Glutamatergic neuron (in vitro differentiated cells): ENCODE results near the gene CADM1. TPM values are rescaled to one million over a fixed set of nuclear protein-coding genes. Genes with fewer than 3 reads are reported as not detected.

ENCODE experiments used
- DNase-seq: peaks from one replicate; pipeline ENCODE4 v3.0.0; 2022
- H3K27ac Mint-ChIP-seq: one replicate; pipeline ENCODE4 v1.8.0; 2020; ENCODE audit warnings: mild to moderate bottlenecking, mixed read lengths, inconsistent platforms; ENCODE audit not compliant: unreplicated experiment
- H3K27me3 Mint-ChIP-seq: one replicate; pipeline ENCODE4 v1.8.0; 2020; ENCODE audit warnings: mild to moderate bottlenecking, moderate library complexity, mixed read lengths, inconsistent platforms; ENCODE audit not compliant: unreplicated experiment
- H3K36me3 Mint-ChIP-seq: one replicate; pipeline ENCODE4 v1.8.0; 2020; ENCODE audit warnings: mild to moderate bottlenecking, mixed read lengths, inconsistent platforms; ENCODE audit not compliant: unreplicated experiment
- H3K4me1 Mint-ChIP-seq: one replicate; pipeline ENCODE4 v1.8.0; 2020; ENCODE audit warnings: mild to moderate bottlenecking, low read depth, mixed read lengths, inconsistent platforms; ENCODE audit not compliant: unreplicated experiment
- H3K4me3 Mint-ChIP-seq: one replicate; pipeline ENCODE4 v1.8.0; 2020; ENCODE audit warnings: mild to moderate bottlenecking, mixed read lengths, inconsistent platforms; ENCODE audit not compliant: unreplicated experiment
- H3K9me3 Mint-ChIP-seq: one replicate; pipeline ENCODE4 v1.8.0; 2020; ENCODE audit warnings: mild to moderate bottlenecking, moderate library complexity, mixed read lengths, inconsistent platforms; ENCODE audit not compliant: unreplicated experiment
- CTCF ChIP-seq: fragments of 200-600 bp; sonication (generic); IDR thresholded peaks from one replicate; pipeline ENCODE4 v1.5.0; 2021; ENCODE audit not compliant: partially characterized antibody, unreplicated experiment
- total RNA-seq: library from RNA; stranded (reverse); fragmentation: NEBNext Ultra II Directional; extraction: Animal tissue kit (Norgen Biotek cat#: 25700); gene quantifications from one replicate; pipeline ENCODE4 v1.2.1, GENCODE V29; 2021; ENCODE audit not compliant: unreplicated experiment

CADM1 gene
- total RNA-seq, 1 donor from 2014 or later = 1,339 TPM

GRCh38 chr11:115221461-115222069 is 282.6 kb downstream of the CADM1 start:
- peak overlapping the region; percentile 6 for H3K27ac Mint-ChIP-seq

GRCh38 chr11:115220911-115221310 is 283.3 kb downstream of the CADM1 start:
- H3K27ac Mint-ChIP-seq = no peak overlapping the region
- peaks cover 18% of the 10 kb centered on the region for H3K4me1 Mint-ChIP-seq
- no peak for TF ChIP-seq CTCF
- no peak overlapping the region for H3K4me3 Mint-ChIP-seq
- H3K9me3 Mint-ChIP-seq = peaks cover 44% of the 10 kb centered on the region
- peaks cover 34% of the 10 kb centered on the region for H3K27me3 Mint-ChIP-seq
- DNase-seq = no peak
- peaks cover 7% of the 10 kb centered on the region for H3K36me3 Mint-ChIP-seq

More at GRCh38 chr11:115221461-115222069, 282.6 kb downstream of the CADM1 start:
- H3K4me3 Mint-ChIP-seq = no peak overlapping the region
- H3K4me1 Mint-ChIP-seq = peaks cover 18% of the 10 kb centered on the region
- peaks cover 7% of the 10 kb centered on the region for H3K36me3 Mint-ChIP-seq
- H3K9me3 Mint-ChIP-seq = peaks cover 44% of the 10 kb centered on the region
- peaks cover 31% of the 10 kb centered on the region for H3K27me3 Mint-ChIP-seq
- DNase-seq = no peak
- no peak for TF ChIP-seq CTCF

GRCh38 chr11:115220423-115220822 is 283.8 kb downstream of the CADM1 start:
- Mint-ChIP-seq H3K9me3 (peaks cover 49% of the 10 kb centered on the region), H3K27ac (no peak overlapping the region), H3K36me3 (peaks cover 7% of the 10 kb centered on the region), H3K4me1 (peaks cover 17% of the 10 kb centered on the region), H3K27me3 (peaks cover 36% of the 10 kb centered on the region), H3K4me3 (no peak overlapping the region)
- TF ChIP-seq CTCF = no peak
- no peak for DNase-seq

- Mint-ChIP-seq H3K4me3 (no peak overlapping the region), H3K27me3 (peaks cover 38% of the 10 kb centered on the region), H3K36me3 (peaks cover 13% of the 10 kb centered on the region), H3K9me3 (peaks cover 58% of the 10 kb centered on the region), H3K27ac (no peak overlapping the region), H3K4me1 (peaks cover 14% of the 10 kb centered on the region)
- DNase-seq = no peak
- no peak for TF ChIP-seq CTCF
Observed at GRCh38 chr11:115219376-115219775, 284.8 kb downstream of the CADM1 start.

GRCh38 chr11:115217726-115218311 is 286.4 kb downstream of the CADM1 start:
- DNase-seq = no peak
- no peak for TF ChIP-seq CTCF

More at GRCh38 chr11:115217726-115218311, 286.4 kb downstream of the CADM1 start:
- H3K36me3 Mint-ChIP-seq = peaks cover 13% of the 10 kb centered on the region
- peaks cover 50% of the 10 kb centered on the region for H3K9me3 Mint-ChIP-seq
- H3K27ac Mint-ChIP-seq = peak overlapping the region; percentile 8
- peaks cover 5% of the 10 kb centered on the region for H3K4me1 Mint-ChIP-seq
- no peak overlapping the region for H3K4me3 Mint-ChIP-seq
- H3K27me3 Mint-ChIP-seq = peaks cover 37% of the 10 kb centered on the region
